Measurements from ENCODE around the gene DHTKD1. TPM values are rescaled to one million over a fixed set of nuclear protein-coding genes. Genes with fewer than 3 reads are reported as not detected.

The DHTKD1 gene
- total RNA-seq (2021; ENCODE audit: unreplicated experiment): 20.6 TPM
- 10.2 and 11.0 TPM in 2 replicates for polyA plus RNA-seq (2012)
- percentile 64 among the genes with signal in this experiment for Bru-seq, nascent RNA
- BruChase-seq, experiment 1, labeled RNA remaining after a 6-hour chase: percentile 77 among the genes with signal in this experiment
- BruChase-seq, experiment 2, labeled RNA remaining after a 2-hour chase: percentile 65 among the genes with signal in this experiment
- long read RNA-seq, full-length matches to known transcripts: 11 of 40 reads
- long read RNA-seq, partial matches to known transcripts: 12 of 40 reads
- long read RNA-seq, other reads (novel, unspliced or antisense): 17 of 40 reads

DNA sequence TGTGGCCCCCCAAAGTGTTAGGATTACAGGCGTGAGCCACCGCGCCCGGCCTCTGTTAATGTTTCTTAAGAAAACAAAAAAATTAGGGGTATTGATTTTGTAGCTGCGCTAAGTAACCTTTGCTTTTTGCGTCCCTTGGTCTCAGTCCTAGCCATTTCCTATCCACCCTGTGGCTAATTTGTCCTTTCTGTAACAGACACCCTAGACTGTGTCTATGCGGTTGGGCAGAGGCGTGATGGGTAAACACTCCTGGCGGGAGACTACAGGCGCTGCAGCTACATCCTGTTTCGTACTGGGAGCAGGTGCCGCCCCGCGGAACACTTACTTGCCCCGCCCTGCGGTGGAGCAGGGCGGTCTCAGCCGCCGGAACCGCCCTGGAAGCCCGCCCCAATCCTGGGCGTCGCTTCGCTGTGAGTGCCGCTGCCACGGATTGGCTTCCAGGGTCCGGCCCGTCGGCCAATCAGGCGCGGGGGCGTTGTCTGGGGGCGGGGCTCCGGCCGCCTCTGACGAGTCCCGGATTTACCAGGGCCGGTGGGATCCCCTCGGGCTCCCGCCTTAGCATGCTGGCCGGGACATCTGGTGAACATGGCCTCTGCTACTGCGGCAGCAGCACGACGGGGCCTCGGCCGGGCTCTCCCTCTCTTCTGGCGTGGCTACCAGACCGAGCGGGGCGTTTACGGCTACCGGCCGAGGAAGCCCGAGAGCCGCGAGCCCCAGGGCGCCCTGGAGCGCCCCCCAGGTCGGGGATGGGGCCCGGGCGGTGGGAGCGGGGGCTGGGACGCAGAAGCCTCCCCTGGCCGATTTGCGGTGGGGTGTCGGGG, at the start of gene DHTKD1:
Gene DHTKD1, plus strand, starts transcription at position 506 of the 821 bp plus-strand sequence. Its CDS starts 80 bp downstream, at position 586.
- Histone ChIP-seq H2AFZ (ENCODE audit: low read depth, low read length, poor library complexity, severe bottlenecking) (peak within 1 kb of the TSS; percentile 74), H3K4me3 (replicated peaks in 1 of 2; ENCODE audit: low read depth in 1 of 2, low read length in 2 of 2) (peak within 1 kb of the TSS; percentile 83 to 86), H3K27me3 (ENCODE audit: insufficient read depth, low read length) (no peaks in the 10 kb centered on the region), H3K4me2 (ENCODE audit: low read length) (peak within 1 kb of the TSS; percentile 78), H3K27ac (ENCODE audit: low read depth, low read length) (peak within 1 kb of the TSS; percentile 61), H3K9me2 (ENCODE audit: insufficient read depth) (no peaks in the 10 kb centered on the region), H4K20me1 (ENCODE audit: insufficient read depth) (no peaks in the 10 kb centered on the region), H3K36me3 (ENCODE audit: control insufficient read depth in 1 of 2, insufficient read depth in 2 of 2, low read length in 2 of 2) (no peaks in the 10 kb centered on the region), H3K9me3 (ENCODE audit: control insufficient read depth in 1 of 2, insufficient read depth in 1 of 2, low read depth in 1 of 2, low read length in 2 of 2) (no peaks in the 10 kb centered on the region), H3K79me2 (ENCODE audit: insufficient read depth, low read length) (peaks cover 12% of the 10 kb centered on the region), H3K4me1 (ENCODE audit: control insufficient read depth in 1 of 2, insufficient read depth in 2 of 2, low read length in 2 of 2) (peaks cover 15 to 41% of the 10 kb centered on the region in 2 experiments), H3K9ac (ENCODE audit: low read length) (peak within 1 kb of the TSS; percentile 94)
- ChIA-PET RAD21 (ENCODE audit: low non-redundant PET in 1 of 2, low total read pairs in 2 of 2, uncharacterized antibody in 2 of 2, unreplicated experiment in 2 of 2) (no interaction called here), POLR2A (interaction anchor here (0.6 to 1.0 kb wide), 2 partner anchors 26 to 190 kb away, joined by 3 to 6 read pairs; partner anchors contain the start of gene UPF2), CTCF (no interaction called here)
- intact Hi-C loops (cut with micrococcal nuclease): loop anchor here (2.0 kb wide), 1 partner anchor 26 kb away; the partner anchor contains the start of gene UPF2
- DNase-seq (ENCODE audit: low read depth, low spot score): peak; percentile 94
- BruUV-seq (replicated peaks): no TSS peak
- peak; percentile 98 for ATAC-seq
- TF ChIP-seq ELF1 (IDR thresholded peaks at IDR 0.05; ENCODE audit: borderline replicate concordance, low read depth) (no peak; the same call in 1 of the 2 replicates), EZH2phosphoT487 (IDR thresholded peaks at IDR 0.05; ENCODE audit: borderline replicate concordance) (no peak), ATF3 (IDR thresholded peaks at IDR 0.05) (no peak), YY1 (IDR thresholded peaks at IDR 0.05; ENCODE audit: extremely low read depth, insufficient replicate concordance, low read depth, low read length) (no peak), RAD21 (IDR thresholded peaks at IDR 0.05; ENCODE audit: low read depth) (no peak), EGR1 (IDR thresholded peaks at IDR 0.05; ENCODE audit: low read depth) (peak; percentile 61), CBX3 (IDR thresholded peaks at IDR 0.05; ENCODE audit: low read depth) (peak; percentile 75; the same call in 1 of the 2 replicates), SP1 (IDR thresholded peaks at IDR 0.05; ENCODE audit: low read depth) (peak; percentile 81), JUND (IDR thresholded peaks at IDR 0.05) (no peak), MAX (IDR thresholded peaks at IDR 0.05) (peak; percentile 61), SRF (IDR thresholded peaks at IDR 0.05; ENCODE audit: low read depth) (no peak), POLR2AphosphoS5 (IDR thresholded peaks at IDR 0.05; ENCODE audit: low read depth, low read length) (peak; percentile 74), SIN3A (IDR thresholded peaks at IDR 0.05; ENCODE audit: low read depth) (peak; percentile 68), TCF7L2 (IDR thresholded peaks at IDR 0.05; ENCODE audit: borderline replicate concordance, extremely low read depth, insufficient read depth, insufficient read length) (no peak), POLR2A (IDR thresholded peaks at IDR 0.05; ENCODE audit: borderline replicate concordance, extremely low read depth, insufficient read depth, insufficient read length) (peak; percentile 57), EZH2 (IDR thresholded peaks at IDR 0.05) (no peak), ZFX (IDR thresholded peaks at IDR 0.05) (peak; percentile 47; the same call in 1 of the 2 replicates), CEBPB (IDR thresholded peaks at IDR 0.05; ENCODE audit: low read depth) (no peak), ZNF274 (IDR thresholded peaks at IDR 0.05; ENCODE audit: low read depth, low read length) (no peak)
- TF ChIP-seq, protein P1, sequence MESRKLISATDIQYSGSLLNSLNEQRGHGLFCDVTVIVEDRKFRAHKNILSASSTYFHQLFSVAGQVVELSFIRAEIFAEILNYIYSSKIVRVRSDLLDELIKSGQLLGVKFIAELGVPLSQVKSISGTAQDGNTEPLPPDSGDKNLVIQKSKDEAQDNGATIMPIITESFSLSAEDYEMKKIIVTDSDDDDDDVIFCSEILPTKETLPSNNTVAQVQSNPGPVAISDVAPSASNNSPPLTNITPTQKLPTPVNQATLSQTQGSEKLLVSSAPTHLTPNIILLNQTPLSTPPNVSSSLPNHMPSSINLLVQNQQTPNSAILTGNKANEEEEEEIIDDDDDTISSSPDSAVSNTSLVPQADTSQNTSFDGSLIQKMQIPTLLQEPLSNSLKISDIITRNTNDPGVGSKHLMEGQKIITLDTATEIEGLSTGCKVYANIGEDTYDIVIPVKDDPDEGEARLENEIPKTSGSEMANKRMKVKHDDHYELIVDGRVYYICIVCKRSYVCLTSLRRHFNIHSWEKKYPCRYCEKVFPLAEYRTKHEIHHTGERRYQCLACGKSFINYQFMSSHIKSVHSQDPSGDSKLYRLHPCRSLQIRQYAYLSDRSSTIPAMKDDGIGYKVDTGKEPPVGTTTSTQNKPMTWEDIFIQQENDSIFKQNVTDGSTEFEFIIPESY (IDR thresholded peaks at IDR 0.05; ENCODE audit: extremely low read depth, insufficient replicate concordance, low read length): no peak
- TF ChIP-seq, protein P2, sequence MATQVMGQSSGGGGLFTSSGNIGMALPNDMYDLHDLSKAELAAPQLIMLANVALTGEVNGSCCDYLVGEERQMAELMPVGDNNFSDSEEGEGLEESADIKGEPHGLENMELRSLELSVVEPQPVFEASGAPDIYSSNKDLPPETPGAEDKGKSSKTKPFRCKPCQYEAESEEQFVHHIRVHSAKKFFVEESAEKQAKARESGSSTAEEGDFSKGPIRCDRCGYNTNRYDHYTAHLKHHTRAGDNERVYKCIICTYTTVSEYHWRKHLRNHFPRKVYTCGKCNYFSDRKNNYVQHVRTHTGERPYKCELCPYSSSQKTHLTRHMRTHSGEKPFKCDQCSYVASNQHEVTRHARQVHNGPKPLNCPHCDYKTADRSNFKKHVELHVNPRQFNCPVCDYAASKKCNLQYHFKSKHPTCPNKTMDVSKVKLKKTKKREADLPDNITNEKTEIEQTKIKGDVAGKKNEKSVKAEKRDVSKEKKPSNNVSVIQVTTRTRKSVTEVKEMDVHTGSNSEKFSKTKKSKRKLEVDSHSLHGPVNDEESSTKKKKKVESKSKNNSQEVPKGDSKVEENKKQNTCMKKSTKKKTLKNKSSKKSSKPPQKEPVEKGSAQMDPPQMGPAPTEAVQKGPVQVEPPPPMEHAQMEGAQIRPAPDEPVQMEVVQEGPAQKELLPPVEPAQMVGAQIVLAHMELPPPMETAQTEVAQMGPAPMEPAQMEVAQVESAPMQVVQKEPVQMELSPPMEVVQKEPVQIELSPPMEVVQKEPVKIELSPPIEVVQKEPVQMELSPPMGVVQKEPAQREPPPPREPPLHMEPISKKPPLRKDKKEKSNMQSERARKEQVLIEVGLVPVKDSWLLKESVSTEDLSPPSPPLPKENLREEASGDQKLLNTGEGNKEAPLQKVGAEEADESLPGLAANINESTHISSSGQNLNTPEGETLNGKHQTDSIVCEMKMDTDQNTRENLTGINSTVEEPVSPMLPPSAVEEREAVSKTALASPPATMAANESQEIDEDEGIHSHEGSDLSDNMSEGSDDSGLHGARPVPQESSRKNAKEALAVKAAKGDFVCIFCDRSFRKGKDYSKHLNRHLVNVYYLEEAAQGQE (IDR thresholded peaks at IDR 0.05; ENCODE audit: low read depth): no peak

Measured in HCT116 (cell line).